ENCODE measurements around the gene FRMD6.
"Not testable (repeated sequence)": the region's sequence is repeated elsewhere in the genome, so short reads cannot be mapped to it uniquely, and the experiment has no call there.

The FRMD6 gene

DNA sequence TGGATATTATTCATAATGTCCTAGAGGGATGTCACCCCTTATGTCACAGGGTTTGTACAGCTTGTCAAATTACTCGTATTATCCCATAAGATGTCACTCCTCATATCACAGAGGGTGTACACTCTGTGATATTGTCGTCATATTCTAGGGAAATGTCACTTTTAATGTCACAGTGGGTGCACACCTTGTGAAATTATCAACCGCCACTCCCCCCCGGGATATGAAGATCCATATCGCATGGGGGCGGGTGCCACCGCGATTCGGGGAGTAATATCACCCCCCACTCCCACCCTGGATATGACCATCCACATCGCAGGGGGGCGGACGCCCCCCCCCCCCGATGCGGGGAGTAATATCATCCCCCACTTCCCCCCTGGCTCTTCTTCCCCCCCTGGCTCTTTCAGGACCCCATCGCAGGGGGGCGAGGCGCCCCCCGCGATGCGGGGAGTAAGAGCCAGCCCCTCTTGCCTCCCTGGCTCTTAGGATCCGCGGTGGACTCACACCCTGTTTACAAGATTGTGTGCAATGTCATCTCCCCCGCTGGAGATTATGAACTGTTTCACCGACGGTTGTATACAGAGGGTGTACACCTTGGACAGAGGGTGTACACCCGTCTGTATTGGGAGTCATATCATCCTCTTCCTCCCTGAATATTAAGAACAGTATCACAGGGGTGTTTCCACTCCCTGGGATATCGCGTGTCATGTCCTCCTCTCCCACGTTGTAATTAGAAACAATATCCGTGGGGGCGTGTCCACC is 92.8 kb downstream of the FRMD6 start:
- Histone ChIP-seq H3K27me3 (ENCODE audit: insufficient read depth, poor library complexity, severe bottlenecking) (no peaks in the 10 kb centered on the region), H3K27ac (replicated peaks) (no peak overlapping the region), H3K4me3 (replicated peaks; ENCODE audit: insufficient read depth, low read length) (no peak overlapping the region)
- TF ChIP-seq POLR2AphosphoS5 (IDR thresholded peaks at IDR 0.05; ENCODE audit: low read depth) (no peak), GABPA (IDR thresholded peaks at IDR 0.05; ENCODE audit: low read depth) (no peak), SPI1 (IDR thresholded peaks at IDR 0.05; ENCODE audit: borderline replicate concordance, low read depth) (no peak)
- TF ChIP-seq, protein P1, sequence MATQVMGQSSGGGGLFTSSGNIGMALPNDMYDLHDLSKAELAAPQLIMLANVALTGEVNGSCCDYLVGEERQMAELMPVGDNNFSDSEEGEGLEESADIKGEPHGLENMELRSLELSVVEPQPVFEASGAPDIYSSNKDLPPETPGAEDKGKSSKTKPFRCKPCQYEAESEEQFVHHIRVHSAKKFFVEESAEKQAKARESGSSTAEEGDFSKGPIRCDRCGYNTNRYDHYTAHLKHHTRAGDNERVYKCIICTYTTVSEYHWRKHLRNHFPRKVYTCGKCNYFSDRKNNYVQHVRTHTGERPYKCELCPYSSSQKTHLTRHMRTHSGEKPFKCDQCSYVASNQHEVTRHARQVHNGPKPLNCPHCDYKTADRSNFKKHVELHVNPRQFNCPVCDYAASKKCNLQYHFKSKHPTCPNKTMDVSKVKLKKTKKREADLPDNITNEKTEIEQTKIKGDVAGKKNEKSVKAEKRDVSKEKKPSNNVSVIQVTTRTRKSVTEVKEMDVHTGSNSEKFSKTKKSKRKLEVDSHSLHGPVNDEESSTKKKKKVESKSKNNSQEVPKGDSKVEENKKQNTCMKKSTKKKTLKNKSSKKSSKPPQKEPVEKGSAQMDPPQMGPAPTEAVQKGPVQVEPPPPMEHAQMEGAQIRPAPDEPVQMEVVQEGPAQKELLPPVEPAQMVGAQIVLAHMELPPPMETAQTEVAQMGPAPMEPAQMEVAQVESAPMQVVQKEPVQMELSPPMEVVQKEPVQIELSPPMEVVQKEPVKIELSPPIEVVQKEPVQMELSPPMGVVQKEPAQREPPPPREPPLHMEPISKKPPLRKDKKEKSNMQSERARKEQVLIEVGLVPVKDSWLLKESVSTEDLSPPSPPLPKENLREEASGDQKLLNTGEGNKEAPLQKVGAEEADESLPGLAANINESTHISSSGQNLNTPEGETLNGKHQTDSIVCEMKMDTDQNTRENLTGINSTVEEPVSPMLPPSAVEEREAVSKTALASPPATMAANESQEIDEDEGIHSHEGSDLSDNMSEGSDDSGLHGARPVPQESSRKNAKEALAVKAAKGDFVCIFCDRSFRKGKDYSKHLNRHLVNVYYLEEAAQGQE (IDR thresholded peaks at IDR 0.05; ENCODE audit: insufficient replicate concordance, low read depth): no peak
- TF ChIP-seq, protein P2, sequence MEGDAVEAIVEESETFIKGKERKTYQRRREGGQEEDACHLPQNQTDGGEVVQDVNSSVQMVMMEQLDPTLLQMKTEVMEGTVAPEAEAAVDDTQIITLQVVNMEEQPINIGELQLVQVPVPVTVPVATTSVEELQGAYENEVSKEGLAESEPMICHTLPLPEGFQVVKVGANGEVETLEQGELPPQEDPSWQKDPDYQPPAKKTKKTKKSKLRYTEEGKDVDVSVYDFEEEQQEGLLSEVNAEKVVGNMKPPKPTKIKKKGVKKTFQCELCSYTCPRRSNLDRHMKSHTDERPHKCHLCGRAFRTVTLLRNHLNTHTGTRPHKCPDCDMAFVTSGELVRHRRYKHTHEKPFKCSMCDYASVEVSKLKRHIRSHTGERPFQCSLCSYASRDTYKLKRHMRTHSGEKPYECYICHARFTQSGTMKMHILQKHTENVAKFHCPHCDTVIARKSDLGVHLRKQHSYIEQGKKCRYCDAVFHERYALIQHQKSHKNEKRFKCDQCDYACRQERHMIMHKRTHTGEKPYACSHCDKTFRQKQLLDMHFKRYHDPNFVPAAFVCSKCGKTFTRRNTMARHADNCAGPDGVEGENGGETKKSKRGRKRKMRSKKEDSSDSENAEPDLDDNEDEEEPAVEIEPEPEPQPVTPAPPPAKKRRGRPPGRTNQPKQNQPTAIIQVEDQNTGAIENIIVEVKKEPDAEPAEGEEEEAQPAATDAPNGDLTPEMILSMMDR (IDR thresholded peaks at IDR 0.05; ENCODE audit: insufficient read depth, low read length): no peak
- no peak for DNase-seq (ENCODE audit: low read depth in 1 of 2, low spot score in 1 of 2)

DNA sequence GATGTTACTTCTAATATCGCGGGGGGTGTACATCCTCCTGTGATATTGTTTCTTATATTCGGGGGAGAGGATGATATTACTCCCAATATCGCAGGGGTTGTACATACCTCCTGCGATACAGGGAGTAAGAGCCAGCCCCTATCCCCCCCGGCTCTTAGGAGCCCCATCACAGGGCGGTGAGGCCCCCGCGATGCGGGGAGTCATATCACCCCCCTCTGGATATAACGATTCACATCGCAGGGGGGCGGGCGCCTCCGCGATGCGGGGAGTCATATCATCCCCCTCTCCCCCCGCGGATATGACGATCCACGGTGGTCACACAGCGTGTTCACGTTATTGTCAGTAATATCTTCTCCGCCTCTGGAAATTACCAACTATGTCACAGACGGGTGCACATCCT is 95.1 kb downstream of the FRMD6 start:
- not testable (repeated sequence) for H3K4me3 ChIP-seq (replicated peaks; ENCODE audit: insufficient read depth, low read length); DNase-seq (ENCODE audit: low read depth in 1 of 2, low spot score in 1 of 2); H3K27ac ChIP-seq (replicated peaks); H3K27me3 ChIP-seq (ENCODE audit: insufficient read depth, poor library complexity, severe bottlenecking)

DNA sequence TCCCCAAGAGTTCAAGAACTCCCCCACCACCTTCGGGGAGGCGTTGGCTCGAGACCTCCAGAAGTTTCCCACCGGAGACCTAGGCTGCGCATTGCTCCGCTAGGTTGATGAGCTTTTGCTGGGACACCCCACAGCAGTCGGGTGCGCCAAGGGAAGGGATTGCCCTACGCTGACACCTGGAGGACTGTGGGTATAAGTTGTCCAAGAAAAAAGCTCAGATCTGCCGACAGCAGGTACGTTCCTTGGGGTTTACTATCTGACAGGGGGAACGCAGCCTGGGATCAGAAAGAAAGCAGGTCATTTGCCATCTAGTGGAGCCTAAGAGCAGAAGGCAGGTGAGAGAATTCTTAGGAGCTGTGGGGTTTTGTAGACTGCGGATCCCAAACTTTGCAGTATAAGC is 98.8 kb downstream of the FRMD6 start:
- H3K27ac ChIP-seq (replicated peaks): no peak overlapping the region
- no peak for TF ChIP-seq GABPA (IDR thresholded peaks at IDR 0.05; ENCODE audit: low read depth)
- TF ChIP-seq, protein P2 (IDR thresholded peaks at IDR 0.05; ENCODE audit: insufficient read depth, low read length): no peak
- no peak for TF ChIP-seq POLR2AphosphoS5 (IDR thresholded peaks at IDR 0.05; ENCODE audit: low read depth)
- TF ChIP-seq SPI1 (IDR thresholded peaks at IDR 0.05; ENCODE audit: borderline replicate concordance, low read depth): no peak
- TF ChIP-seq, protein P1 (IDR thresholded peaks at IDR 0.05; ENCODE audit: insufficient replicate concordance, low read depth): no peak
- no peak overlapping the region for H3K4me3 ChIP-seq (replicated peaks; ENCODE audit: insufficient read depth, low read length)
- H3K27me3 ChIP-seq (ENCODE audit: insufficient read depth, poor library complexity, severe bottlenecking): no peaks in the 10 kb centered on the region
- no peak for DNase-seq (ENCODE audit: low read depth in 1 of 2, low spot score in 1 of 2)

DNA sequence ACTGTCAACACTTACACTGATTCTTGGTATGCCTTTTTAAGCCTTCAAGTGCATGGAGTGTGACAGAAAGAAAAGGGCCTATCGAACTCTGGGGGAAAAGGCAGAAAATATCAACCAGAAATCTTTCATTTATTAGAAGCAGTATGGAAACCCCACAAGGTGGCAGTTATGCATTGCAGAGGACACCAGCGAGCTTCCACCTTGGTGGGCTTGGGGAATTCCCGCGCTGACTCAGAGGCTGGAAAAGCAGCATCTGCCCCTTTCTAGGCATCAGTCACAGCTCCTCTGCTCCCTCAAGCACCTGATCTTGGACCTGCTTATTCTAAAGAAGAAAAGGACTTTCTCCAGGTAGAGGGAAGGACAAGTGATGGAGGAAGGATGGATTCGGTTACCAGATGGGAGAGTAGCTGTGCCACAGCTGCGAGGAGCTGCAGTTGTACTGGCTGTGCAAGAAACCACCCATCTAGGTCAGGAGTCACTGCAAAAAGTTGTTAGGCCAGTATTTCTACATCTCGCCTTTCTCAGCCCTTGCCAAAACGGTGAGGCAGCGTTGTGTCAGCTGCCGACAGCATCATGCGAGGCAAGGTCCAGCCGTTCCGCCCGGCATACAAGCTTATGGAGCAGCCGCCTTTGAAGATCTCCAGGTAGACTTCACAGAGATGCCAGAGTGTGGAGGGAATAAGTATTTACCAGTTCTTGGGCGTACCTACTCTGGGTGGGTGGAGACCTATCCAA is 100.1 kb downstream of the FRMD6 start:
- not testable (repeated sequence) for H3K4me3 ChIP-seq (replicated peaks; ENCODE audit: insufficient read depth, low read length); DNase-seq (ENCODE audit: low read depth in 1 of 2, low spot score in 1 of 2); H3K27me3 ChIP-seq (ENCODE audit: insufficient read depth, poor library complexity, severe bottlenecking); H3K27ac ChIP-seq (replicated peaks)

DNA sequence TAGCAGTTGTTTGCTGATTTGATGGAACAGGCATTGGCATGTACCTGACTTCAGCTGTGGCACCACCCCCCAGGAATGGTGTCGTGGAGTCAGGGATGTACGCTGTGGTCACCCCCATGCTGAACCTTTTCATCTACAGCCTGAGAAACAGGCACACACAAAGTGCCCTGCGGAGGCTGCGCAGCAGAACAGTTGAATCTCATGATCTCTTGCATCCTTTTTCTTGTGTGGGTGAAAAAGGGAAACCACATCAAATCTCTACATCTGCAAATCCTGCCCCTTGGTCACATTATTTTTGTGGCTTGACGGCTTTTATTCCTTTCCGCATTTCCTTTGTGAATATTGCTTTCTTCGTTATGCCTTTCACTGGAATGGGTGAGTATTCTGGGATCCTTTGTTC is 106.0 kb downstream of the FRMD6 start:
- H3K4me3 ChIP-seq (replicated peaks; ENCODE audit: insufficient read depth, low read length); DNase-seq (ENCODE audit: low read depth in 1 of 2, low spot score in 1 of 2); H3K27ac ChIP-seq (replicated peaks); H3K27me3 ChIP-seq (ENCODE audit: insufficient read depth, poor library complexity, severe bottlenecking): not testable (repeated sequence)
